GM18505 (cell line): Measurements from ENCODE around the gene SLC20A1.
"Not testable (repeated sequence)": the region's sequence is repeated elsewhere in the genome, so short reads cannot be mapped to it uniquely, and the experiment has no call there.

Source experiments
- ATAC-seq: cut with Tn5 transposase; IDR thresholded peaks from one replicate; pipeline ENCODE4 v1.9.1; 2021; ENCODE audit not compliant: unreplicated experiment
- POLR2A ChIP-seq: IDR thresholded peaks from 4 replicates; pipeline ENCODE4 v1.6.1; 2011; ENCODE audit warnings: borderline replicate concordance; ENCODE audit not compliant: insufficient read depth, insufficient read length; ENCODE audit errors: extremely low read depth

SLC20A1 gene

DNA sequence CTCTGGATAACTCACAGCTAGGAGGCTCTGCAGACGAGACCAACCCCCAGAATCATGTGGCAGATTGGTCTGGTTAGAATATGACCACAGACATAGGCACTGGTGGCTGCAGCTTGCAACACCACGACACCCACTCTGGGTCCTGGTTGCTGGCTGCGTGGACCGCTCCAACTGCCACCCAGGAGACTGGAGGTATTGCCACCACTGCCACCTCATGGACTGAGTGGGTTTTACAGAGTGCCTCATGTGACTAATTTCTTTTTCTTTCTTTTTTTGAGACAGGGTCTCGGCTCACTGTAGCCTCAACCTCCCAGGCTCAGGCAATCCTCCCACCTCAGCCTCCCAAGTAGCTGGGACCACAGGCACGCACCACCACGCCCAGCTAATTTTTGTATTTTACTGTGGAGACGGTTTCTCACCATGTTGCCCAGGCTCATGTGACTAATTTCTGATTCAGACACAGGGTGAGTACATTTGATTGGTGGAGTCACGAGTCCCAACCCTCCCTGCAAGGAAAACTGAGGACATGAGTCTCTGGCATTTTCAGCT, 45.2 kb downstream of the SLC20A1 start:
- peak; percentile 48 for ATAC-seq
- TF ChIP-seq POLR2A = no peak

DNA sequence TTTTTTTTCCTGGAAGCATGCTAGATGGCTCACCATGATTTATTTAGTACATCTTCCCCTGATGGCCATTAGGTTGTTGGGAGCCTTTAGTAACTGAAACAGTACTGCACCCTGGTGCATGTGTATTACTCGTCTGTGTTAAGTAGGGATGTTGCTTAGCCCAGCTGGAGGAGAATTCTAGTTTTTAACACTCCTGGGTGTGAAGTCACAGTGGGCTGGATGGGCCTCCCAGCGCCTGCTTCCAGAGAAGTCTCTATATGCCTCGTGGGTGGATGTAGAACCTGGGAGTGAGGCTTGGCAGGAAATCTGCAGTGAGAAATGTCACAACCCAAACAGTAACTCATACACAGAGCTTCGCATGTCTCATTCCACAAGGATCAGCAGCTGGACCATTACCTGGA, 46.1 kb downstream of the SLC20A1 start:
- no peak for TF ChIP-seq POLR2A
- ATAC-seq = no peak

DNA sequence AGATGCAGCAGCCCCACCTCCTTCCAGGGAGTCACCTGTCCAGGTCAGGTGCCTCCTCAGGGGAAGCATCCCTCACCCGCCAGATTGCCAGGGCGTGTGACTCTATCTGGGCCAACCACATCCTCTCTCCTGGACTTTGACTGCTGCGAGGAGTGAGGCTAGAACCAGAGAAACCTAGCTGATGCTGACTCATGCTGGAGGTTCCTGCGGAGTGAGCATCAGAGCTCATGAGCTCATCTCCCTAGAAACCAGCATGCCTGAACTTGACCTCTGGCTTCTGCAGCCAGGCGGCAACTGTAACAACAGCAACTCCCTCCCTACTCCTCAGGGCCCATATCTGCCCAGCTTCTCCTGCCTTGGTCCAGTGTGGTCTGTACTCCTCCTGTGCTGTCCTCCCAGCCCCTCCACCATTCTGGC, 46.8 kb downstream of the SLC20A1 start:
- peak; percentile 75 for ATAC-seq
- no peak for TF ChIP-seq POLR2A

DNA sequence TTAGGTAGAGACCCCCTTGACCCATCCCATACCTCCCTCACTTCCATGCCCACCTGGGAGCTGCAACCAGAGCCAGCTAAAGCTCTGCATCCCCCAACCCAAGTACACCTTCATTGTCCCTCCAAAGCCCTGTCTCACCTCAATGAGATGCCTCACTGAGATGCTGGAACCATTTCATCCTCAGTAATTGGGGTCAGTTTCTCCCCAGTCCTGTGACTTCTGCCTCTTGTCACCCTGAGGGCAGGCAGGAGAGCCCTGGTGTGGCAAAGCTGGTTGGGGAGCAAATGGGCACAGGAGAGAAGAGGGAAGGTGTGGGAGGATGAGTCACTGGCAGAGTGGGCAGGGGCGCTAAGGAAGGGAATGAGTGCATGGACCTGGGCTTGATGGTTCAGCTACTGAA, 47.2 kb downstream of the SLC20A1 start:
- no peak for TF ChIP-seq POLR2A
- ATAC-seq = no peak

DNA sequence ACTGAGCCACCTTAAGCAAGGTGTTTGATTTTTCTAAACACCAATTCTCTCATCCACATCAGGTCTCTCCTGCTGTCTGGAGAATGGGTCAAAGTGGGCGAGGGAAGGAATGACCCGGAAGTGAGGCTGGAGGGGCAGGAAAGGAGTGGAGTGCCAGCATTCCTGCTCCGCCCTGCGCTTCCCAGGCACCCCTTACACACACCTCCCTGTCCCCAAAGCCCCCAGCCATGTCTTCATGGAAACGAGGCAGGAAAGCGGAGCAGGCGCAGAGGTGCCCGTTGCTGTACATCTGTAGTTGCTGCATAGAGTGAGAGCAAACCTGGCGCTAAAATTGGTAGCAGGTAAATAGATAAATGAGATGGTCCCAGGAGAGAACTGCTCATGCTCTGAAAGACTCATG, 47.9 kb downstream of the SLC20A1 start:
- no peak for ATAC-seq
- TF ChIP-seq POLR2A = no peak

DNA sequence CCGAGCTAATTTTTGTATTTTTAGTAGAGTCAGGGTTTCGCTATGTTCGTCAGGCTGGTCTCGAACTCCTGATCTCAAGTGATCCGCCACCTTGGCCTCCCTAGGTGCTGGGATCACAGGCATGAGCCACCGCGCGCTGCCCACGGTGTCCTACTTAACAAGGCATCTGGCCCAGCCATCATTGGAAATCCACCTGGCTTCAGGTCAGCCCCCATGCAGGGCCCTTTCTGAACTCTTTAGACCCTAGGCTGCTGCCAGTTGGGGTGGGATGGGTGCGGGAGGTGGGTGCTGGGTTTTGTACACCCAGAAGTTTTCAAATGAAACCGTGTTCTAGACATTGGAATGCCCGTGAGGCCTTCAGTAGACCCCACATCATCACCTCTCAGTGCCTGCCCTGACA, 48.4 kb downstream of the SLC20A1 start:
- TF ChIP-seq POLR2A = no peak
- no peak for ATAC-seq

DNA sequence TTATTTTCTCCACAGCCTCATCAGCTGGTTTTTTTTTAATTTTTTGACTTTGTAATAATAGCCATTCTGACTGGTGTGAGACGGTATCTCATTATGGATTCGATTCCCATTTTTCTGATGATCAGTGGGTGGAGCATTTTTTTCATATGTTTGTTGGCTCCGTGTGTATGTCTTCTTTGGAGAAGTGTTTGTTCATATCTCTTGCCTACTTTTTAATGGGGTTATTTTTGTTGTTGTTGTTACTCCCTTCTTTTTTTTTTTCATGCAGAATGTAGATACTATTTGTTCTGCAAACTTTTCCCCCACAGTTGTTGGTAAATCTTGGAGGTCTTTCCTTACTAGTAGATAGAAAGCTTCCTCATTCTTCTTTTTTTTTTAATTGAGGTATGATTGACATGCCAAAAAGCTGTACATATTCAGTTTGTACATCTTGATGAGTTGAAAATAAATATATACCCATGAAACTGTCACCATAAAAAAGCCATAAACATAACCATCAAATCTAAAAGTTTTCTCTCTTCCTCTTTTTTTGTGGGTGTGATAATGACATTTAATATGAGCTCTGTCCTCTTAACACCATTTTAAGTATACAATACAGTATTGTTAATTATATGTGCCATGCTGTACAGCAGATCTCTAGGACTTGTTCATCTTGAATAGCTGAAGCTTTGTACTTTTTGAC, 53.2 kb downstream of the SLC20A1 start:
- no peak for ATAC-seq
- TF ChIP-seq POLR2A = no peak

DNA sequence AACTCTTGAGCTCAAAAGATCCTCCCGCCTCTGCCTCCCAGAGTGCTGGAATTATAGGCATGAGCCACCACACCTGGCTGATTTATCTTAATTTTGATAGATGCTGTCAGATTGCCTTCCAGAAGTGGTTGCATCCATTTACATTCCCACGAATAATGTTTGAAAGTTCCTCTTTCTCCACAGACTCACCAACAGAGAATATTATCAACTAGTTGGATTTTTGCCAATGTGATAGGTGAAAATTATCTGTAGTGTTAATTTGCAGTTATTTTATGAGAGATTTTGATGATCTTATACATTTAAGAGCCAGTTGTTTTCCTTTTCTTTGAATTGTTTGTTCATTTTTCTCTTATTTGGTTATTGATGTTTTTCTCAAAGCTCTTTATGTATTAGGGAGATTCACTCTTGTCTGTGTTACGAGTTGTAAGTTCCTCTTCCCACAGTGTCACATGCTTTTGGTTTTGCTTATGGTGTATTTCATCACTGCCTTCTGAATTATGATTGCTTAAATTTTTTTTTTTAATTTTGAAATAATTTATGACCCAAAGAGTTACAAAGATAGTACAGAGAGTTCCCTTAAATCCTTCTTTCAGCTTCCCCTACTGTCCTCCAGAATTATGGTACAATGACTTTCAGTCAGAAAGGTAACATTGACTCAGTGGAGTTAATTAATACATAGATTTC, 54.4 kb downstream of the SLC20A1 start:
- no peak for TF ChIP-seq POLR2A
- no peak for ATAC-seq

DNA sequence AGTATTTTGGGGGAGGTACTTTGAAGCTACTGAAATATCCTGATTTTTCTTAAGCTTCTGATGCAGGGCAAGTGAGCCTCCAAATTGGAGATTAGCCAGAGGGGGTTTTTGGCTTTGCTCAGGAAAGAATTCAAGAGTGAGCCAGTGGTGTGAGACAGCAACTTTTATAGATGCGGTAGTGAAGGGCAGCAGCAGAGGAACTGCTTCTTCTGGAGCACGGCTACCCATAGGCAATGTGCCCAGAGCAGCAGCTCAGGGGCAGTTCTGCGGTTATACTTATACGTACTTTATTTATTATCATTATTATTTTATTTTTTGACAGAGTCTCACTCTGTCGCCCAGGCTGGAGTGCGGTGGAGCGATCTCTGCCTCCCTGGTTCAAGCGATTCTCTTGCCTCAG, 55.3 kb downstream of the SLC20A1 start:
- TF ChIP-seq POLR2A = no peak
- no peak for ATAC-seq

DNA sequence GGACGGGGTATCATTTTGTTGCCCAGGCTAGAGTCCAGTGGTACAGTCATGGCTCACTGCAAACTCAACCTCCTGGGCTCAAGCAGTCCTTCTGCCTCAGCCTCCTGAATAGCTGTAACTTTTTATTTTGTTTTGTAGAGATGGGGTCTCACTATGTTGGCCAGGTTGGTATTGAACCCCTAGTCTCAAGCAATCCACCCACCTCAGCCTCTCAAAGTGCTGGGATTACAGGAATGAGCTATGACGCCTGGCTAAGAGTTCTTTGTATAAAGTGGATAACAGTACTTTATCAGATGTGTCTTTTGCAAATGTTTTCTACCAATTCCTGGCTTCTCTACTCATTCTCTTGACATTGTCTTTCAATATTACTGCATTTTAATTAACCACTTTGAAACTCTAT, 57.9 kb downstream of the SLC20A1 start:
- ATAC-seq = no peak
- TF ChIP-seq POLR2A = no peak

DNA sequence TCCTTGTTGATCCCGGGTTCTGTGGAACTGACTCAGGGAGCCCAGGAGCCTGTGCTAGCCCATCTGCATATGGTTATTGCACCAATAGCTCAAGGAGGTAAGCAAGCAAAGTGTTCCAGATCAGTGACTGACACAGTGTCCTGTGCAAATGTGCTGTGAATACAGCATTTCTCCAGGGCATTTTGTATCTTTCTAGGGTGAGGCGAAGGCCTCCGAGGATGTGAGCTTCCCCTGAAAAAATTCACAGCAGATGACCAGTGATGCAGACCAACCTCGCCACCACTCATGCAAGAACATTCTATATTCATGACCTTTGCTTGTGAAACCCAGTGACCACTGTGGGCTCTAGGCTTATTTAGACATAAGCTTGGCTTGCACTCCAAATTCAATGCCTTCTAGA, 59.8 kb downstream of the SLC20A1 start:
- TF ChIP-seq POLR2A = no peak
- no peak for ATAC-seq

DNA sequence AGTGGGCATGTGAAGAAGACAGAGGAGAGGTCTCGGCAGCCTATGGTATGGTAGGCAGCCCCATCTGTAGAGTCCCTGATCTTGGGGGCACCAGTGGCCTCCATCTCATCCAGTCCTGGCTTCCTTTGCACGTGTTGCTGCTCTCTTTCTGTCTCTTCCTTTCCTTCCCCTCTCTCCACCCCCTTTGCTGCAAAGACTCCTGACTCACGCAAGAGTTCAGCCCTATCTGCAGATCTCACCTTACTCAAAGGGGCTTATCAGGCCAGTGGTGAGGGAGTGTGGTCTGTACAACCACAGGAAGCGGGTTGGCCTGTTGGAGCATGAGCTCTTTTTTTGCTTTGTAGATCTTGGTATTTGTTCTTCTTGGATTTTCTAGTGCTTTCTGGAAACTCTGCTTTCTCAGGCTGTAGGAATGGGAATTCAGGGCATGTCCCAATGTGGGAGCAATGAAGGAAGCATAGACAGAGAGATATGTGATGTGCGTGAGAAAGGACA, 60.5 kb downstream of the SLC20A1 start:
- TF ChIP-seq POLR2A = no peak
- peak; percentile 41 for ATAC-seq

DNA sequence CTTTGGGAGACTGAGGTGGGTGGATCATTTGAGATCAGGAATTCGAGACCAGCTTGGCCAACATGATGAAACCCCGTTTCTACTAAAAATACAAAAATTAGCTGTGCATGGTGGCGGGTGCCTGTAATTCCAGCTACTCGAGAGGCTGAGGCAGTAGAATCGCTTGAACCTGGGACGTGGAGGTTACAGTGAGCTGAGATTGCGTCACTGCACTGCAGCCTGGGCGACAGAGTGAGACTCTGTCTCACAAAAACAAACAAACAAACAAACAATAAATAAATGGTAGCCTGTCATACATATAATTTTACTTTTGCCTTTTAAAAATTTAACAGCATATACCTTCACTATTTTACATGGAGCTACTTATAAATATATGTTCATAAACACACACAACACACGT, 61.2 kb downstream of the SLC20A1 start:
- not testable (repeated sequence) for ATAC-seq

DNA sequence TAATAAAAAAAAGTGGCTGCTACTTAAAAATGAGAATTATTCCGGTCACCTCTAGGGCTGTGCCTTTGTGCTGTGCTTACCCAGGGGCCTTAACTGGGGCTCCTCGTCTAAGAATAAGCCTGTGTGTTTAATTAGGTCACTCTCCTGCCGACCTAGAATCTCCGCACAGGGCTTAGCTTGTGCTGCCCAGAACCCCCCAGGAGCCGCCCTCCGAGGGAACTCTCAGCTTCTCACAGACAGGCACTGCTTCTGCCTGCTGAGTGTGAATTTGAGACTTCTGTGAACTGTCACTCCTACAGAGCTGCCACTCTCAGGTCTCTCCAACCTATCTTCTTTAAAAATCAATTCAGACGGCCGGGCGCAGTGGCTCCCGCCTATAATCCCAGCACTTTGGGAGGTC, 63.2 kb downstream of the SLC20A1 start:
- no peak for ATAC-seq

More for the DNA sequence above, 63.2 kb downstream of the SLC20A1 start:
- no peak for TF ChIP-seq POLR2A
